OCI-LY7 (cell line): ENCODE results near the gene CWC27. TPM values are rescaled to one million over a fixed set of nuclear protein-coding genes. Genes with fewer than 3 reads are reported as not detected.

Experiments
- BruUV-seq: library from RNA; stranded (reverse); fragments of 400-500 nt; replicated peaks from 2 replicates; lab custom pipeline; 2021; lab: Mats Ljungman, UMichigan
- CTCF ChIA-PET: fragments of 300-600 bp; sonication (Branson Sonifier 250); formaldehyde crosslinking; loops from one replicate; lab custom pipeline; 2022; ENCODE audit warnings: antibody characterized with exemption; ENCODE audit not compliant: unreplicated experiment; lab: Charles Lee
- POLR2A ChIA-PET: fragments of 300-600 bp; sonication (Branson Sonifier 250); formaldehyde crosslinking; loops from one replicate; lab custom pipeline; 2022; ENCODE audit warnings: antibody characterized with exemption; lab: Charles Lee
- DNase-seq: peaks from one replicate; pipeline ENCODE4 v3.0.0-alpha.2; 2015; ENCODE audit warnings: low spot score
- H2AFZ ChIP-seq: fragments of 200-600 bp; sonication (generic), shearing (Covaris generic); 2 replicates; pipeline ENCODE4 v1.6.1; 2014; ENCODE audit warnings: mild to moderate bottlenecking, antibody characterized with exemption, low read length, moderate library complexity
- H3K27ac ChIP-seq: fragments of 200-600 bp; sonication (generic); 2 replicates; pipeline ENCODE4 v1.5.1; 2014; ENCODE audit warnings: mixed run types, low read depth, mild to moderate bottlenecking, moderate library complexity, low read length, inconsistent platforms; ENCODE audit not compliant: poor library complexity, severe bottlenecking
- H3K36me3 ChIP-seq: fragments of 200-600 bp; sonication (generic); 2 replicates; pipeline ENCODE4 v1.6.1; 2014; ENCODE audit warnings: mild to moderate bottlenecking, antibody characterized with exemption, low read length, moderate library complexity, mixed read lengths; ENCODE audit not compliant: insufficient read depth
- H3K4me1 ChIP-seq: fragments of 200-600 bp; sonication (generic); 2 replicates; pipeline ENCODE4 v1.5.1; 2014; ENCODE audit warnings: mild to moderate bottlenecking, low read length; ENCODE audit not compliant: insufficient read depth, poor library complexity, severe bottlenecking
- H3K4me2 ChIP-seq: fragments of 200-600 bp; sonication (generic); 2 replicates; pipeline ENCODE4 v1.6.1; 2014; ENCODE audit warnings: mild to moderate bottlenecking, low read length
- H3K4me3 ChIP-seq: fragments of 200-600 bp; sonication (generic); 2 replicates; pipeline ENCODE4 v1.5.1; 2014; ENCODE audit warnings: mild to moderate bottlenecking, low read depth, low read length; ENCODE audit not compliant: poor library complexity, severe bottlenecking
- H3K79me2 ChIP-seq: fragments of 200-600 bp; sonication (generic); 2 replicates; pipeline ENCODE4 v1.6.1; 2016; ENCODE audit warnings: low read depth, mild to moderate bottlenecking, low read length, moderate library complexity, mixed read lengths; ENCODE audit not compliant: insufficient read depth
- H3K9me2 ChIP-seq: fragments of 200-600 bp; sonication (generic); 2 replicates; pipeline ENCODE4 v1.6.1; 2016; ENCODE audit warnings: mild to moderate bottlenecking, low read length, mixed read lengths; ENCODE audit not compliant: insufficient read depth
- H3K9me3 ChIP-seq: fragments of 200-600 bp; sonication (generic); 2 replicates; pipeline ENCODE4 v1.6.1; 2014; ENCODE audit warnings: mild to moderate bottlenecking, mixed run types, low read length, mixed read lengths
- H4K20me1 ChIP-seq: fragments of 200-600 bp; sonication (generic); 2 replicates; pipeline ENCODE4 v1.6.1; 2014; ENCODE audit warnings: mild to moderate bottlenecking, antibody characterized with exemption, low read length, moderate library complexity, mixed read lengths; ENCODE audit not compliant: insufficient read depth
- EZH2phosphoT487 ChIP-seq: fragments of 200-600 bp; sonication (generic); IDR thresholded peaks from 2 replicates; pipeline ENCODE4 v1.6.1; 2018; ENCODE audit warnings: low read depth, borderline replicate concordance, mild to moderate bottlenecking, mixed run types, antibody characterized with exemption, low read length, moderate library complexity, mixed read lengths
- intact Hi-C: fragments of 100-400 bp; cut with micrococcal nuclease; formaldehyde crosslinking; loops from one replicate; pipeline ENCODE4 v1.10.0; 2022; ENCODE audit not compliant: unreplicated experiment
- total RNA-seq, 2 experiments: library from RNA; depleted of rRNA in 1 of 2; stranded (reverse); fragments of >200 nt in 1 of 2; shearing (Covaris generic) in 1 of 2; gene quantifications; 2 replicates each; pipeline ENCODE4 v1.2.3, GENCODE V29; 2014 to 2022
- TF ChIP-seq, protein P1 (sequence below): fragments of 200-600 bp; sonication (generic); conservative IDR thresholded peaks from 2 replicates; pipeline ENCODE4 v1.5.1; 2014; ENCODE audit warnings: mild to moderate bottlenecking, antibody characterized with exemption, low read length, moderate library complexity, mixed read lengths

The CWC27 gene
- total RNA-seq, 2 experiments from 2014 or later, result 15.4 to 33.1 TPM

DNA sequence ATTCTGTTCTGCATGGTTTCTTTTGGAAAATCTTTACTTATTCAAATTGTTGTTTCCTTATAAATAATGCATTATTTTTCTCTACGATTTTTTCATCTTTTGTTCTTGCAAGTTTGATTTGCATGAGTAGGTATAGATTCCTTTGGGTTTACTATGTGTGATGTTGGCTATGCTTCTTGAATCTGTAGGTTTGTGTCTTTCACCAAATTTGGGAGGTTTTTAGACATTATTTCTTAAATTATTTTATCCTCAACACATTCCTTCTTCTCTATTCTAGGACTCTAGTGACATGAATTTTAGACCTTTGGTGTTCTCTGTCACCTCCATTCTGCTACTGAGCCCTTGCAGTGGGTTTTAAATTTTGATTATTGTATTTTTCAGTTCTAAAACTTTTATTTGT is 219.0 kb downstream of the CWC27 start:
- Histone ChIP-seq H4K20me1 (no peaks in the 10 kb centered on the region), H3K27ac (no peak overlapping the region), H2AFZ (no peak overlapping the region), H3K4me1 (no peaks in the 10 kb centered on the region), H3K79me2 (no peaks in the 10 kb centered on the region), H3K9me2 (no peaks in the 10 kb centered on the region), H3K4me2 (no peak overlapping the region), H3K4me3 (no peak overlapping the region), H3K9me3 (peaks cover 6% of the 10 kb centered on the region; the same call in 1 of the 2 replicates), H3K36me3 (no peaks in the 10 kb centered on the region; the same call in 1 of the 2 replicates)
- no TSS peak for BruUV-seq
- intact Hi-C loops, result no loop called here
- no peak for DNase-seq
- POLR2A ChIA-PET, result interaction anchor here (1.3 kb wide), 1 partner anchor 12 kb away, joined by 3 read pairs; no protein-coding TSS in a partner anchor
- CTCF ChIA-PET, result no interaction called here
- TF ChIP-seq, protein P1, sequence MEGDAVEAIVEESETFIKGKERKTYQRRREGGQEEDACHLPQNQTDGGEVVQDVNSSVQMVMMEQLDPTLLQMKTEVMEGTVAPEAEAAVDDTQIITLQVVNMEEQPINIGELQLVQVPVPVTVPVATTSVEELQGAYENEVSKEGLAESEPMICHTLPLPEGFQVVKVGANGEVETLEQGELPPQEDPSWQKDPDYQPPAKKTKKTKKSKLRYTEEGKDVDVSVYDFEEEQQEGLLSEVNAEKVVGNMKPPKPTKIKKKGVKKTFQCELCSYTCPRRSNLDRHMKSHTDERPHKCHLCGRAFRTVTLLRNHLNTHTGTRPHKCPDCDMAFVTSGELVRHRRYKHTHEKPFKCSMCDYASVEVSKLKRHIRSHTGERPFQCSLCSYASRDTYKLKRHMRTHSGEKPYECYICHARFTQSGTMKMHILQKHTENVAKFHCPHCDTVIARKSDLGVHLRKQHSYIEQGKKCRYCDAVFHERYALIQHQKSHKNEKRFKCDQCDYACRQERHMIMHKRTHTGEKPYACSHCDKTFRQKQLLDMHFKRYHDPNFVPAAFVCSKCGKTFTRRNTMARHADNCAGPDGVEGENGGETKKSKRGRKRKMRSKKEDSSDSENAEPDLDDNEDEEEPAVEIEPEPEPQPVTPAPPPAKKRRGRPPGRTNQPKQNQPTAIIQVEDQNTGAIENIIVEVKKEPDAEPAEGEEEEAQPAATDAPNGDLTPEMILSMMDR, result no peak
- no peak for TF ChIP-seq EZH2phosphoT487

DNA sequence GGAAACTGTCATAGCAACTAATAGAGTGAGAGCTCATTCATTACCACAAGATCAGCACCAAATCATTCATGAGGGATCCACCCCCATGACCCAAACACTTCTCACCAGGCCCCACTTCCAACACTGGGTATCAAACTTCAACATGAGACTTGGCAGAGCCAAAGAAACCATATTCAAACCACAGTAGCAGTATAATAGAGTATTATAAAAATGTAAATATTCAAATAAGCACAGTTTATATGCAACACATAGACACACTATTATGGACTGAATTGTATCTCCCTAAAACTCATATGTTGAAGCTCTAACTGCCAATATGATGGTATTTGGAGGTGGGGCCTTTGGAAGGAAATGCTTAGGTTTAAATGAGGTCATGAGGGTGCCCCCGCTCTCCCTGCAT is 240.5 kb downstream of the CWC27 start:
- ChIA-PET POLR2A (interaction anchor here (0.6 kb wide), 2 partner anchors 450 to 1681 kb away, joined by 3 to 4 read pairs; no protein-coding TSS in a partner anchor), CTCF (no interaction called here)
- Histone ChIP-seq H4K20me1 (no peaks in the 10 kb centered on the region), H3K4me3 (no peak overlapping the region), H3K4me2 (no peak overlapping the region), H3K27ac (no peak overlapping the region), H3K36me3 (no peaks in the 10 kb centered on the region), H3K4me1 (no peaks in the 10 kb centered on the region), H2AFZ (no peak overlapping the region), H3K79me2 (no peaks in the 10 kb centered on the region), H3K9me2 (no peaks in the 10 kb centered on the region), H3K9me3 (no peaks in the 10 kb centered on the region)
- intact Hi-C loops, result no loop called here
- TF ChIP-seq EZH2phosphoT487, result no peak
- TF ChIP-seq, protein P1, result no peak
- BruUV-seq, result no TSS peak
- no peak for DNase-seq

- H3K27ac ChIP-seq, result no peak overlapping the region
- no peaks in the 10 kb centered on the region for H3K4me1 ChIP-seq
- DNase-seq, result no peak
- no peaks in the 10 kb centered on the region for H3K36me3 ChIP-seq
- ChIA-PET CTCF (no interaction called here), POLR2A (interaction anchor here (0.6 kb wide), 1 partner anchor 470 kb away, joined by 4 read pairs; no protein-coding TSS in a partner anchor)
- no peak overlapping the region for H3K4me2 ChIP-seq
- intact Hi-C loops, result no loop called here
- BruUV-seq, result no TSS peak
- no peaks in the 10 kb centered on the region for H3K9me2 ChIP-seq
- TF ChIP-seq EZH2phosphoT487, result no peak
- no peak overlapping the region for H2AFZ ChIP-seq
- H4K20me1 ChIP-seq, result no peaks in the 10 kb centered on the region
- H3K9me3 ChIP-seq, result no peaks in the 10 kb centered on the region
- H3K79me2 ChIP-seq, result no peaks in the 10 kb centered on the region
- H3K4me3 ChIP-seq, result no peak overlapping the region
These were observed 242.1 kb downstream of the CWC27 start for GRCh38 chr5:65010841-65011240.
